Aorta (tissue), 5 donors: ENCODE data around the gene GALR2. TPM values are rescaled to one million over a fixed set of nuclear protein-coding genes. Genes with fewer than 3 reads are reported as not detected.
A peak's percentile ranks its signal among the peaks of the same experiment; 100 is the strongest.
"Not testable (repeated sequence)": the region's sequence is repeated elsewhere in the genome, so short reads cannot be mapped to it uniquely, and the experiment has no call there.

Source experiments
- ATAC-seq: fragments of 200-7000 bp; cut with Tn5 transposase; one replicate; pipeline ENCODE4 v1.9.1; 2022; ENCODE audit warnings: moderate library complexity; ENCODE audit not compliant: low FRiP score
- DNase-seq, 2 donors: peaks; one replicate each; pipeline ENCODE4 v3.0.0-alpha.2; 2020
- H3K27ac ChIP-seq, 2 donors: one replicate each; pipeline ENCODE4 v1.5.1; 2013; ENCODE audit warnings: low read length in 2 of 2, mild to moderate bottlenecking in 2 of 2, moderate library complexity in 2 of 2, control low read depth in 1 of 2, inconsistent platforms in 1 of 2, low read depth in 1 of 2
- H3K27me3 ChIP-seq, 2 donors: one replicate each; pipeline ENCODE4 v1.6.1; 2013; ENCODE audit warnings: control low read depth in 1 of 2, low read length in 1 of 2, mild to moderate bottlenecking in 1 of 2, moderate library complexity in 1 of 2; ENCODE audit not compliant: insufficient read depth in 2 of 2, control insufficient read depth in 1 of 2
- H3K36me3 ChIP-seq, 2 donors: one replicate each; pipeline ENCODE4 v1.6.1; 2013; ENCODE audit warnings: control low read depth in 1 of 2, low read length in 1 of 2, mild to moderate bottlenecking in 1 of 2; ENCODE audit not compliant: insufficient read depth in 2 of 2, control insufficient read depth in 1 of 2
- H3K4me1 ChIP-seq, 2 donors: one replicate each; pipeline ENCODE4 v1.6.1; 2013; ENCODE audit warnings: low read length in 2 of 2, control low read depth in 1 of 2, mild to moderate bottlenecking in 1 of 2, moderate library complexity in 1 of 2; ENCODE audit not compliant: insufficient read depth in 2 of 2, control insufficient read depth in 1 of 2
- H3K4me3 ChIP-seq, 2 donors: one replicate each; pipeline ENCODE4 v1.5.1; 2013; ENCODE audit warnings: low read length in 2 of 2, control low read depth in 1 of 2, mild to moderate bottlenecking in 1 of 2
- H3K9me3 ChIP-seq: one replicate; pipeline ENCODE4 v1.6.1; 2013; ENCODE audit warnings: mild to moderate bottlenecking, low read length; ENCODE audit not compliant: control insufficient read depth
- WGBS, 2 donors: extraction: QIAGEN DNeasy Blood & Tissue Kit; methylation state at CpG; one replicate each; pipeline ENCODE4 v1.1.7; 2013; 5-methylcytosine and 5-hydroxymethylcytosine counted together
- intact Hi-C, 2 donors: fragments of 100-400 bp; cut with DNase I; formaldehyde crosslinking; loops; one replicate each; pipeline versions ENCODE4 v1.14.2 to v1.15.0; 2022
- polyA plus RNA-seq, 2 donors: library from polyadenylated mRNA; stranded (reverse); fragments of 200-250 nt; gene quantifications; one replicate each; pipeline ENCODE4 v1.2.3, GENCODE V29; 2013
- total RNA-seq, 2 donors: library from RNA; stranded (reverse); fragmentation: NEBNext Ultra II Directional; extraction: Animal tissue kit (Norgen Biotek cat#: 25700); gene quantifications; one replicate each; pipeline ENCODE4 v1.2.1, GENCODE V29; 2021
- donor health status: healthy with polysubstance abuse.
- donor health status: Bipolar disorder and iron deficiency.
- donor health status: DM: no; HTN: no; CAD: no.
- donor health status: DM: no; HTN: no; CAD: no.
- donor health status: DM: yes; HTN: yes; CAD: no.

The GALR2 gene
- total and polyA plus RNA-seq, 4 donors = not detected

- 84 to 88% methylated on average over 3 of the region's 3 CpGs for WGBS, 2 donors
Observed at GRCh38 chr17:76049239-76049638, 25.3 kb upstream of the GALR2 start.

GRCh38 chr17:76049836-76050537 is 24.6 kb upstream of the GALR2 start:
- H3K4me3 ChIP-seq = no peak overlapping the region
- ATAC-seq (no peak), DNase-seq (peak in 1 of 2 donors; percentile 73)
- 90 to 91% methylated on average over 15 of the region's 15 CpGs for WGBS, 2 donors
- no peaks in the 10 kb centered on the region for H3K9me3 ChIP-seq
- no peaks in the 10 kb centered on the region for H3K4me1 ChIP-seq
- H3K27ac ChIP-seq = no peak overlapping the region
- H3K36me3 ChIP-seq = peaks cover 12 to 15% of the 10 kb centered on the region in 2 donors
- H3K27me3 ChIP-seq = no peaks in the 10 kb centered on the region
- intact Hi-C loops = no loop called here

More at GRCh38 chr17:76049239-76049638, 25.3 kb upstream of the GALR2 start:
- no peak for ATAC-seq
- Histone ChIP-seq H3K9me3 (no peaks in the 10 kb centered on the region), H3K36me3 (peaks cover 14 to 19% of the 10 kb centered on the region in 2 donors), H3K4me1 (no peaks in the 10 kb centered on the region), H3K4me3 (no peak overlapping the region), H3K27ac (no peak overlapping the region), H3K27me3 (no peaks in the 10 kb centered on the region)
- DNase-seq = no peak
- intact Hi-C loops = no loop called here

- Histone ChIP-seq H3K36me3 (peaks cover 11 to 15% of the 10 kb centered on the region in 2 donors), H3K4me1 (no peaks in the 10 kb centered on the region), H3K4me3 (no peak overlapping the region), H3K27me3 (no peaks in the 10 kb centered on the region), H3K9me3 (no peaks in the 10 kb centered on the region), H3K27ac (no peak overlapping the region)
- ATAC-seq (no peak), DNase-seq (peak in 1 of 2 donors; percentile 25)
- intact Hi-C loops = no loop called here
- WGBS, 2 donors = 90 to 91% methylated on average over 11 of the region's 11 CpGs
Observed at GRCh38 chr17:76050538-76051467, 23.8 kb upstream of the GALR2 start.

- Histone ChIP-seq H3K36me3 (peaks cover 11 to 15% of the 10 kb centered on the region in 2 donors), H3K9me3 (no peaks in the 10 kb centered on the region), H3K4me1 (no peaks in the 10 kb centered on the region), H3K27me3 (no peaks in the 10 kb centered on the region), H3K4me3 (no peak overlapping the region), H3K27ac (no peak overlapping the region)
- WGBS, 2 donors = 66 to 70% methylated on average over 6 of the region's 6 CpGs
- peak in 1 of 2 donors; percentile 0 for DNase-seq
- intact Hi-C loops = no loop called here
- ATAC-seq = no peak
Observed at GRCh38 chr17:76051561-76051960, 23.0 kb upstream of the GALR2 start.

- Histone ChIP-seq H3K9me3 (no peaks in the 10 kb centered on the region), H3K36me3 (peaks cover 8 to 12% of the 10 kb centered on the region in 2 donors), H3K27ac (no peak overlapping the region), H3K4me1 (no peaks in the 10 kb centered on the region), H3K4me3 (no peak overlapping the region), H3K27me3 (no peaks in the 10 kb centered on the region)
- intact Hi-C loops = no loop called here
- ATAC-seq (no peak), DNase-seq (no peak)
- WGBS, 2 donors = 78 to 80% methylated on average over 17 of the region's 17 CpGs
Observed at GRCh38 chr17:76053246-76054111, 21.1 kb upstream of the GALR2 start.

- no peak for ATAC-seq
- no peak for DNase-seq
- Histone ChIP-seq H3K27ac (no peak overlapping the region), H3K9me3 (no peaks in the 10 kb centered on the region), H3K4me1 (no peaks in the 10 kb centered on the region), H3K4me3 (no peak overlapping the region), H3K27me3 (no peaks in the 10 kb centered on the region), H3K36me3 (peaks cover 5 to 13% of the 10 kb centered on the region in 2 donors)
- WGBS, 2 donors = 90 to 96% methylated on average over 4 of the region's 4 CpGs
- intact Hi-C loops = no loop called here
Observed at GRCh38 chr17:76054112-76054476, 20.5 kb upstream of the GALR2 start.

- Histone ChIP-seq H3K4me1 (no peaks in the 10 kb centered on the region), H3K27me3 (no peaks in the 10 kb centered on the region), H3K9me3 (no peaks in the 10 kb centered on the region), H3K4me3 (no peak overlapping the region), H3K27ac (no peak overlapping the region), H3K36me3 (peaks cover 9 to 12% of the 10 kb centered on the region in 2 donors)
- whole genome bisulfite sequencing, 2 donors = 92 to 98% methylated on average over 3 of the region's 3 CpGs
- intact Hi-C loops = no loop called here
- no peak for ATAC-seq
- no peak for DNase-seq
Observed at GRCh38 chr17:76056882-76057281, 17.7 kb upstream of the GALR2 start.

- DNase-seq = peak in 1 of 2 donors; percentile 14
- 86 to 92% methylated on average over 6 of the region's 6 CpGs for WGBS, 2 donors
- H3K27me3 ChIP-seq, ATAC-seq, H3K4me3 ChIP-seq, H3K9me3 ChIP-seq, H3K27ac ChIP-seq, H3K4me1 ChIP-seq, intact Hi-C loops: not testable (repeated sequence)
- peaks cover 9 to 11% of the 10 kb centered on the region in 2 donors for H3K36me3 ChIP-seq
Observed at GRCh38 chr17:76058264-76058663, 16.3 kb upstream of the GALR2 start.
